Measurements from ENCODE around the gene GALNT18. TPM values are rescaled to one million over a fixed set of nuclear protein-coding genes. Genes with fewer than 3 reads are reported as not detected.

The GALNT18 gene
- total and polyA plus RNA-seq, 2 experiments from 2014 or later = 4.3 to 10.8 TPM

GRCh38 chr11:11413776-11414175 lies 208.0 kb downstream of the GALNT18 start:
- no peaks in the 10 kb centered on the region for H3K27me3 ChIP-seq (ENCODE audit: insufficient read depth)
- TF ChIP-seq CTCF (conservative IDR thresholded peaks at IDR 0.05; ENCODE audit: low read depth in 2 of 2) = no peak
- TF ChIP-seq EZH2 (IDR thresholded peaks at IDR 0.05; ENCODE audit: low read depth, unreplicated experiment) = no peak
- TF ChIP-seq CREB1 (CRISPR knock-in tag; IDR thresholded peaks at IDR 0.05; ENCODE audit: low read depth) = no peak
- H3K4me1 Mint-ChIP-seq = peaks cover 20% of the 10 kb centered on the region
- H3K27ac Mint-ChIP-seq = no peak overlapping the region
- ATAC-seq (no peak), DNase-seq (ENCODE audit: low spot score) (no peak)
- no peak overlapping the region for H3K4me3 Mint-ChIP-seq
- H2AFZ ChIP-seq = no peak overlapping the region
- no peaks in the 10 kb centered on the region; the same call in 1 of the 2 replicates for H4K20me1 ChIP-seq (replicated peaks; ENCODE audit: insufficient read depth)
- no peak overlapping the region for H3K4me3 ChIP-seq
- no peaks in the 10 kb centered on the region for H3K79me2 ChIP-seq (replicated peaks; ENCODE audit: insufficient read depth)
- no peak overlapping the region for H3K27ac ChIP-seq (ENCODE audit: low read depth)
- no peaks in the 10 kb centered on the region for H3K9me2 ChIP-seq (ENCODE audit: insufficient read depth)
- H3K4me1 ChIP-seq (ENCODE audit: insufficient read depth) = no peaks in the 10 kb centered on the region
- no peaks in the 10 kb centered on the region for H3K9me3 Mint-ChIP-seq
- H3K36me3 Mint-ChIP-seq (ENCODE audit: low read depth) = no peaks in the 10 kb centered on the region
- peaks cover 6% of the 10 kb centered on the region for H3K27me3 Mint-ChIP-seq (ENCODE audit: insufficient read depth, low read depth, poor library complexity)
- no peak overlapping the region for H3K4me2 ChIP-seq
- H3K36me3 ChIP-seq (ENCODE audit: insufficient read depth) = no peaks in the 10 kb centered on the region
- no peaks in the 10 kb centered on the region for H3F3A ChIP-seq (replicated peaks; ENCODE audit: low read depth)

GRCh38 chr11:11411401-11411985 lies 210.3 kb downstream of the GALNT18 start:
- no peaks in the 10 kb centered on the region for H3K36me3 ChIP-seq (ENCODE audit: insufficient read depth)
- ATAC-seq (no peak), DNase-seq (ENCODE audit: low spot score) (no peak)
- H3K4me3 ChIP-seq = no peak overlapping the region
- no peak overlapping the region for H3K4me3 Mint-ChIP-seq
- no peaks in the 10 kb centered on the region for H4K20me1 ChIP-seq (replicated peaks; ENCODE audit: insufficient read depth)
- H3K4me1 ChIP-seq (ENCODE audit: insufficient read depth) = no peaks in the 10 kb centered on the region; the same call in 1 of the 2 replicates
- no peaks in the 10 kb centered on the region for H3K79me2 ChIP-seq (replicated peaks; ENCODE audit: insufficient read depth)
- peaks cover 6% of the 10 kb centered on the region for H3K27me3 Mint-ChIP-seq (ENCODE audit: insufficient read depth, low read depth, poor library complexity)
- H2AFZ ChIP-seq = no peak overlapping the region
- no peak overlapping the region for H3K4me2 ChIP-seq
- H3K36me3 Mint-ChIP-seq (ENCODE audit: low read depth) = no peaks in the 10 kb centered on the region
- peaks cover 18% of the 10 kb centered on the region for H3K4me1 Mint-ChIP-seq
- H3K27ac ChIP-seq (ENCODE audit: low read depth) = no peak overlapping the region
- H3F3A ChIP-seq (replicated peaks; ENCODE audit: low read depth) = no peaks in the 10 kb centered on the region
- H3K9me3 Mint-ChIP-seq = no peaks in the 10 kb centered on the region
- no peaks in the 10 kb centered on the region for H3K9me2 ChIP-seq (ENCODE audit: insufficient read depth)
- no peaks in the 10 kb centered on the region for H3K27me3 ChIP-seq (ENCODE audit: insufficient read depth)
- H3K27ac Mint-ChIP-seq = no peak overlapping the region
- TF ChIP-seq ZNF114 (CRISPR knock-in tag; IDR thresholded peaks at IDR 0.05) = no peak
- TF ChIP-seq JUNB (IDR thresholded peaks at IDR 0.05; ENCODE audit: unreplicated experiment) = no peak
- TF ChIP-seq CREB1 (CRISPR knock-in tag; IDR thresholded peaks at IDR 0.05; ENCODE audit: low read depth) = no peak
- no peak for TF ChIP-seq NANOG (IDR thresholded peaks at IDR 0.05; ENCODE audit: borderline replicate concordance)
- no peak for TF ChIP-seq EZH2phosphoT487 (IDR thresholded peaks at IDR 0.05; ENCODE audit: unreplicated experiment)
- no peak for TF ChIP-seq ZNF331 (CRISPR knock-in tag; IDR thresholded peaks at IDR 0.05; ENCODE audit: low read depth)
- no peak for TF ChIP-seq ZNF462 (CRISPR knock-in tag; IDR thresholded peaks at IDR 0.05)
- no peak for TF ChIP-seq POLR2AphosphoS5 (IDR thresholded peaks at IDR 0.05; ENCODE audit: low read depth)
- TF ChIP-seq REST (IDR thresholded peaks at IDR 0.05; ENCODE audit: unreplicated experiment) = no peak
